Stimulated activated CD8-positive, alpha-beta memory T cell treated with anti-CD3 and anti-CD28 coated beads, Interleukin-7, amount 100 ng/mL, for 24 hours (primary cell): ENCODE results near the gene ASIC4.

Experiments
- DNase-seq: peaks from one replicate; pipeline ENCODE4 v3.0.0-alpha.2; 2020; ENCODE audit warnings: low read depth

The ASIC4 gene

DNA sequence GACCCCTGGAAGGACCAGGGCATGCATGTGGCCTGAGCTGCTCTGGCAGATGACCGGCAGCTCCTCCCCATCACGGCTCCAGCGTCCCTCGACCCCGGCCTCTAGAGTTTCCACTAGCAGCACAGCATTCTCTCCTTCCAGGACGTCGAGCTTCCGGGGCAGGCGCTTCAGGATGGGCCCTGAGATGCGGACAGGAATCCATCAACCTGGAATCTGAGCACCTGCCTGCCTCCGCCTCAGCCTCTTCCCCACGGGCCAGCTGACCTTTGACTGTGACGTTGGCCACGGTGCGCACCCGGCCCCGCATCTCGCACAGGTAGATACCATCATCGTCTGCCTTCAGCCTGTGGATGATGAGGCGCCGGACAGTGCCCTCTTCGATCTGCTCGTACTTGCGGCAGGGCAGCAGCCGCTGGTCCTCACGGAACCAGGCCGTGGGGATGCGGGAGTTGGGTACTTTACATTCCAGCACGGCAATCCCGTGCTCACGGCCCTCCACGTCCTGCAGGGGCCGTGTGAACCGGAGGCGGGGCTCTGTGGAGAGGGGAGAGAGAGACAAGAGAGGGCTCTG lies 53.6 kb downstream of the ASIC4 start:
- no peak for DNase-seq

DNA sequence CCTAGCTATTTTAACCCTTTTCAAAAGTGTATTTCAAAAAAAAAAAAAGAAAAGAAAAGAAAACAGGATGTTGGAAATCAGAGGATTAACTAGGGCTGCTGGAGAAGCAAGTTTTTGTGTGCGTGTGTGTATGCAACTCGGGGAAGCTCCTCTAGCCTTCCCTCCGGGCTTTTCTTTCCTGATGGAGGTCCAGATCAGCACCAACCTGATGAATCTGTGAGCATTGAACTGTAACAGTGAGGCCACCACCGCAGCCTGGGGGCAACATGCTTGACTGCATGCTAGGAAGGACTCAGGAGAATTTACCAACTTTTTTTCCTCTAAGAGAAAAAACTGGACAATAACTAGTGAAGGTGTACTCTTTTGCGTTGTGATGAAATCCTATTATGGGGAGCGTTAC lies 54.8 kb downstream of the ASIC4 start:
- no peak for DNase-seq

DNA sequence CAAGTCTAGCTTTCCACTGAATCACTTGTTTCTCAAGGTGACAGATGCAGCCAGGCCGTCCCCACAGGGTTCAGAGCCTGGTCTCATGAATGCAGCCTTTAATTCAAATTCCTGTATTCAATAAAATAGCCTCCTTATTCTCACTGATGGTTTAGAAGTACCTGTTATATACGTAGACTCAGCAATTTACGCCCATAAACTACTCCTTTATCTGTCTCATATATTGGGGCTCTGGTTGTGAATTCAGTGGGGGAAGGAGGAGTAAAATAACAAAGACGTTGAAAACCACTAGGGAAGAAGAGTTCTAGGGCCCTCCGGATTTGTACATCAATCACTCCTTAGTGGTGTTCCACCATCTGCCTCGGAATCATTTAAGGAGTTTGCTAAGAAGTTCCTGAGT lies 55.4 kb downstream of the ASIC4 start:
- no peak for DNase-seq

DNA sequence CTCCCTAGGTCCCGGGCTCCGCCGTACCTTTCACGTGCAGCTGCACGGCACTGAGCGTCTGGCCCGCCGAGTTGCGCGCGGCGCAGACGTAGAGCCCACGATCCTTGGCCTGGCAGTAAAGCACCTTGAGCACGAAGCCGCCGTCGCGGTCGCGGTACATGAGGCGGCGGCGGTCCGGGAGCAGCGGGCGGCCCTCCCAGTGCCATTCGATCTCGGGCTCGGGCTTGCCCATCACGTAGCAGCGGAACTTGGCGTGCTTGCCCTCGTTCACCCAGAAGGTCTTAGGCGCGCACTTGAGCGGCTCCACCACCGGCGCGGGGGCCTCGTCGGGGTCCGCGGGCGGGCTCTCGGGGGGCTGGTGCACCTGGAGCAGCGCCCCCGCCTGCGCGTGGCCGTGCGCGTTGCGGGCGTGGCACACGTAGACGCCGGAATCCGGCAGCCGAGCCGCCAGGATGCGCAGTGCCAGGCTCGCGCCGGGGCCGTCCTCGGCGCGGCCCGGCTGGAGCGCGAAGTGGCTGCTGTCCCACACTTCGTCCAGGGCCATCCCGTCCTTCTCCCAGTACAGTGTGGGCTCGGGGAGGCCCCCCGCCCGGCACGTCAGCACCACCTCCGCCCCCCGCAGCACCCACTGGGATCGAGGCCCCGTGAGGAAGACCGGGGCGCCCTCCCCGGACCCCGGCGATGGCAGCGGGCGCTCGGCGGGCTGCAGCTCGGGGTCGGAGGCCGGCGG lies 56.1 kb downstream of the ASIC4 start:
- no peak for DNase-seq

DNA sequence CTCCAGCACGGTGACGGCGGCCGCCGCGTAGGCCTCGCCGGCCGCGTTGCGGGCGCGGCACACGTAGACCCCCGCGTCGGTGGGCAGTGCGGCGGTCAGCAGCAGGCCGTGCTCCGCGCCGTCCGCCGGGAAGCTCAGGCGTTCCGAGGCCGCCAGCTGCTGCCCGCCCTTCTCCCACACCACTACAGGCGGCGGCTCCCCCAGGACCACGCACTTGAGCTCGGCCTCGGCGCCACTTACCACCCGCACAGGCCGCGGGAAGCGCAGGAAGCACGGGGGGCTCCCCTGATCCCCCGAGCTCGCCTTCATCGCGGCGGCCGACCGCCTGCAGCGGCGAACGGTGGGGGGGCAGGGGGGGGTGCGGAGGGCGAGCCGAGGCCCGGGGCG lies 56.6 kb downstream of the ASIC4 start:
- DNase-seq = no peak

DNA sequence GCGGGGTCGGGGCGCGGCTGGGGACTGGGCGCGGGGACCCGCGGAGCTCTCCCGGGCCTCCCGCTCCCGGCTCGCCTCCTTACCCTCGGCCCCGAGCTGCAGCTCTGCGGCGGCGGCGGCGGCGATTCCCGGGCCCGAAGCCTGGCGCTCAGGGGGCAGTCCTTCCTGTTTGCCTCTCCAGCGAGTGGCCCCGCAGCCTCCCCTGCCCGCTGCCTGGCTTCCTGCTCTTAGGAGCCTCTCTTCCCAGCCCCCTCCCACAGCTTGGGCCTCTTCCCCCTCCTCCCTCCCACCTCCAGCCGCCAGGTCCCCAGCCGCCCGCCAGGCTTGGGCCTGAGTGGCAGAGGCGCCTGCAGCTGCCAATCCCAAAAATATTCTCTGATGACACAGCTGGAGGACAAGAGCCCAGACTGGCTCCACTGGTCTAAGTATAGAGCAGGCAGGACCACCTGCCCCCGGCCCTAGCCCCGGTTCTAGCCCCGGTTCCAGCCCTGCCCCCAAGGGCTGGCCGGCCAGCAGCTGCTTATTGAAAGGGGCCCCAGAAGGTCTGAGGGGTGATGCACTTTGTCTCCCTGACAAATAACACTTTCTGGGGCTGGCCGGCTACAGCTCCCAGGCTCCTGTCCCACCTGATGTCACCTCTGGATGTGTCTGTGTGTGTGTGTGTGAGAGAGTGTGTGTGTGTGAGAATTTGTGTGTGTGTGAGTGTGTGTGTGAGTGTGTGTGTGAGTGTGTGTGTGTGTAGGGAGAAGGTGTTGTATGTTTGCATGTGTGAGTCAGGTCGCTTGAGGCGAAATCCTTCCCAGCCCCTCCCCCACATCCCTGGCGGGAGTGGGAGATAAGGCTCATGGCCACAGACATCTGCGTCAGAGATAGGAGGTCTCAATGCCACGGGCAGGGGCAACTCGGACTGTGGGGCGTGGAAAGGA lies 57.3 kb downstream of the ASIC4 start, which contains the start of gene OBSL1:
Gene OBSL1, minus strand, starts transcription at position 229 of the 926 bp plus-strand sequence. CDS start 307 bp downstream, outside the sequence.
- no peak for DNase-seq

DNA sequence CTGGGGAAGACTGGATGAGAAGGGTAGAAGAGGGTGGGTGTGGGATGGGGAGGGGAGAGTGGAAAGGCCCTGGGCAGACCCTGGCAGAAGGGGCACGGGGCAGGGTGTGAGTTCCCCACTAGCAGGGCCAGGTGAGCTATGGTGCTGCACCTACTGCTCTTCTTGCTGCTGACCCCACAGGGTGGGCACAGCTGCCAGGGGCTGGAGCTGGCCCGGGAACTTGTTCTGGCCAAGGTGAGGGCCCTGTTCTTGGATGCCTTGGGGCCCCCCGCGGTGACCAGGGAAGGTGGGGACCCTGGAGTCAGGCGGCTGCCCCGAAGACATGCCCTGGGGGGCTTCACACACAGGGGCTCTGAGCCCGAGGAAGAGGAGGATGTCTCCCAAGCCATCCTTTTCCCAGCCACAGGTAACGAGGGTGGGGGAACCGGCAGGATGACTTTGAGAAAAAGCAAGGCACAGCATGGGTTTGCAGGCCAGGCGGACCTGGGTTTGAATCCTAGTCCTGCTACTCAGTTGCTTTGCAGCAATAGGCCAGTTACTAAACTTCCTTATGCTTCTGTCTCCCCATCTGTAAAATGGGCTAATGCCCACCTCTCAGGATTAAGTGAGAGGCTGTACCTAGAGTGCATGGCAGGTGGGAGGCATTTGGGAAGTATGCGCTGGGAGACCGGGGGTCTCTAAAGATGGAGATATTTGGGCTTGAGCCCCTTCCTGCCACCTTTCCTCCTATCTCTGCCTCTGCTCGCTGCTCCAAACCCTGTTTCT lies 58.1 kb downstream of the ASIC4 start, which contains the start of gene INHA:
Gene INHA, plus strand, starts transcription at position 74 of the 765 bp plus-strand sequence. Its CDS starts 65 bp downstream, at position 139.
- no peak for DNase-seq

DNA sequence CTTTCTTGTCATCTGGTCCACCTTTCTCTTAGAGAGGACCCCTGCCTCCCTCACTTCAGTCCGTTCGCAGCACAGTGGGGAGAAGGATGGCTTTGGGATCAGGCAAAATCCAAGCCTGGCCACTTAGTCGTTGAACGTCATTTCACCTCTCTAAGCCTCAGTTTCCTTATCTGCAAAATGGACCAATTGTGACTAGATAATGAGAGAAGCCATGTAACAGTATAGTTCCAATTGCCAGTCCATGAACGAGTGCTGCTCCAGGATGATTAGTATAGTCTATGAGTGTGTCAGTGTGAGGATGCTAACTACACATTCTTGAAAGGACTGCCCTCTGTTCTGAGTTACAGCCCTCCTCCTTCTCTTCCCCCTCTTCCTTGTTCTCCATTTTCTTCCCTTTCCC lies 58.9 kb downstream of the ASIC4 start:
- DNase-seq = no peak

DNA sequence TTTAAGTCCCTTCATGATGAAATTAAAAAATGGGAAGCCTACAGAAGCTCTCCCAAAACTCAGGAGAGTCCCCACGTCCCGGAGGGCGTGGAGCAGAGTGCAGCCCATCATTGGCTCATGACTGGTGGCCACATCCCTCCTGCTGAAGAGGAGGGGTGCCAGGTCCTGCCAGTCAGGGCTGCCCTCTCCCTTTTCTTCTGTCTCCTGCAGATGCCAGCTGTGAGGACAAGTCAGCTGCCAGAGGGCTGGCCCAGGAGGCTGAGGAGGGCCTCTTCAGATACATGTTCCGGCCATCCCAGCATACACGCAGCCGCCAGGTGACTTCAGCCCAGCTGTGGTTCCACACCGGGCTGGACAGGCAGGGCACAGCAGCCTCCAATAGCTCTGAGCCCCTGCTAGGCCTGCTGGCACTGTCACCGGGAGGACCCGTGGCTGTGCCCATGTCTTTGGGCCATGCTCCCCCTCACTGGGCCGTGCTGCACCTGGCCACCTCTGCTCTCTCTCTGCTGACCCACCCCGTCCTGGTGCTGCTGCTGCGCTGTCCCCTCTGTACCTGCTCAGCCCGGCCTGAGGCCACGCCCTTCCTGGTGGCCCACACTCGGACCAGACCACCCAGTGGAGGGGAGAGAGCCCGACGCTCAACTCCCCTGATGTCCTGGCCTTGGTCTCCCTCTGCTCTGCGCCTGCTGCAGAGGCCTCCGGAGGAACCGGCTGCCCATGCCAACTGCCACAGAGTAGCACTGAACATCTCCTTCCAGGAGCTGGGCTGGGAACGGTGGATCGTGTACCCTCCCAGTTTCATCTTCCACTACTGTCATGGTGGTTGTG lies 60.4 kb downstream of the ASIC4 start:
- no peak for DNase-seq

DNA sequence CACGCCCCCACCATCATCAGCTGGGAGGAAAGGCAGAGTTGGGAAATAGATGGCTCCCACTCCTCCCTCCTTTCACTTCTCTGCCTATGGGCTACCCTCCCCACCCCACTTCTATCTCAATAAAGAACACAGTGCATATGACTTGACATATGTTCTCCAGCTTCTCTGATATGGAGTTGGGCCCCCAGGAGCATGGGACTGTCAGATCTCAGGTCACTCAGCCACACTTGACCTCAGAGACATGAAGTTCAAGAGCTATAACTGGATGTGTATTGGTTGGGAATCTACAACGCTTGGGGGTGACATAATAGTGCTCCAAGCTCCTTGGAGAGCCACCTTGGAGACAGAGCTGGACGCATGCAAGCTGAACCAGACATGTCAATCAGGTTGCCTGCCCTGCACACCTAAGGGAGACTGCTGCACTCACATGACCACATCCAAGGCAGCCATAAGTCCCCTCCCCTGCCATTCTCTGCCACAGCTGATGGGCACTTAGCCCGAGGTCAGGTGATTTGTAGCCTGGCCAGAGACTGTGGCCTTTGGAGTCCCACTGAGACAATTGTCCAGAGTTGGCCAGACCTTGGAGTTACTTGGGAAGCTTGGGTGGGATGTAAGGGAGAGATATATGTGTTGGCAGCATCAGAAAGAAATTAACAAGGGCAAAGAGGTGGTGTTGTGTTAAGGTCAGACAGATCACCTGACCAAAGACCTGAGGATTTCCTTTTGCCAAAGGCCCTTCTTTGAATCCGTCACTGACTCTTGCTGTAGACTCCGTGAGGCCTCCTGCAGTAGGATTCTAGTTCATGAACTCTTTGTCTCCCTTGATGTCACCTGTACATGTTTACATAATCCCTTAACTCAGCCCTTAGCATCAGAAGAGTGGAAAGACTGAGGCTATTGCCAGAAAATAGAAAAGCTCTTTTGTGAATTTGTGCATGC lies 61.6 kb downstream of the ASIC4 start:
- DNase-seq = no peak

DNA sequence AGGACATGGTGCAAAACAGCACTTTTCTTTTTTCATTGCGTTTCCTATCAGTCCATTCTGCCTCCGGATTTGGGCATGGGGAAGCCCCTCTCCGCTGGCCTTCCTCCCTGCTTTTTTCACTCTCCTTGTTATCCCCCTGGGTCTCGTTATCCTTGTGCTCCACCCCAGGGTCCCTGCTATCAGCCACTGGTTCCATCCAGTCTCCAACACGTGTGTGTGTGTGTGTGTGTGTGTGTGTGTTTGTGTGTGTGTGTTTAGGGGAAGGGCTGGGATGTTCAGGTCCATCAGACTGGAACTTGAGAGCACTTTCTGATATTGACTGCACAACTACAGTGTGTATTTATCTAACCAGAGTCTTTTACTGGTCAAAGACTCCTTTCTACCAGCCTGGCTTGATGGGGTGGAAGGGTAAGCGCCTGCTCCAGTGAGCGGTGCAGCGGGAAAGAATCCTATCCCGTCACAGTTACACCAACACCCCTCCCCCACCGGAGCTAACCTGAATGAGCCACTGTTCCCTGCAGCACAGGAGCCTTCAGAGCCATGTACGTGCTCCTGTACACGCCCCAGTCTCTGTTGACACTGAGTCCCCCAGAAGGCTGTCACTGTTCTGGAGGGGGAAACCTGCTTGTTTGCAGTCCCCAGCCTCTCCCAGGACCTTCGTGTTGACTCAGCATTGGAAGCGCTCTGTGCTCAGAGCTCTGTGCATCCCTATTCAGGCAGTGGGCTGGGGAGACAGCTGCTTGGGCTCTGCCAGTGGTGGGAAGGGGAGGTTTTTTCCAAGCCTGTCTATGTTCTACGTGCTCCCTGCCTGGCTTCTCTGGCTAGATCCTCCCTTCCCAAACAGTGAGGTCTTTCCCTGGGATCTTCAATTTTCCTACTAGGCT lies 62.5 kb downstream of the ASIC4 start:
- DNase-seq = no peak

DNA sequence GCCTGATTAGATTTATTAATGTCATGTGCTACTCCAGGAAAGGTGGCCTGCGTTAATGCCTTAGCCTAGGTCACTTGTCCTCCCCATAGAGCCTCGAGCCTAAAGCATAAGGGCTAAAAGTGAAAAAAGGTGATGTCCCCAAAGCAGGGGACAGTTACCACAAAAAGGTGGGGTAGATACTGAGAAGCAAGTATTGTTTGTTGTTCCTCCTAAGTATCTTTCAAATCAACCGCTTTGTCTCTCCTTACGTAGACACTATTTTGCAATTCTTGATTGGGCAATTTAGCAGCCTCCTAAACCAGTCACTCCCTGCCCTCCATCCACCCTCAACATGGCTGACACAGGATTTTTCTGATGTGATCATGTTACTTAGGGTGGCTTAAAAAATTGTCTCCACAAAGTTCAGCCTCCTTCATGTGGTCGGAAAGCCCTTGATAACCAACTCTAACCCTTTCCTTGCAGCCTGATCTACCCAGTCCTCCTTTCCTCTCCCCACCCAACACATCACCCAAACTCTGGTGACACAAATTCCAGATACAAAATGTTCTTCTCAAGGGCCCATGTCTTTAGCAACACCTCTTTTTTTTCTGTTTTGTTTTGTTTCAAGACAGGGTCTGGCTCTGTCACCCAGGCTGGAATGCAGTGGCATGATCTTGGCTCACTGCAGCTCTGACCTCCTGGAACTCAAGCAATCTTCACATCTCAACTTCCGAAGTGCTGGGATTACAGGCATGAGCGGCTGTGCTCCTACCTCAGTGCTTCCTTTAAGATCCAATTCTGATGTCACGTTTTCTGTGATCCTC lies 64.7 kb downstream of the ASIC4 start:
- DNase-seq = no peak

DNA sequence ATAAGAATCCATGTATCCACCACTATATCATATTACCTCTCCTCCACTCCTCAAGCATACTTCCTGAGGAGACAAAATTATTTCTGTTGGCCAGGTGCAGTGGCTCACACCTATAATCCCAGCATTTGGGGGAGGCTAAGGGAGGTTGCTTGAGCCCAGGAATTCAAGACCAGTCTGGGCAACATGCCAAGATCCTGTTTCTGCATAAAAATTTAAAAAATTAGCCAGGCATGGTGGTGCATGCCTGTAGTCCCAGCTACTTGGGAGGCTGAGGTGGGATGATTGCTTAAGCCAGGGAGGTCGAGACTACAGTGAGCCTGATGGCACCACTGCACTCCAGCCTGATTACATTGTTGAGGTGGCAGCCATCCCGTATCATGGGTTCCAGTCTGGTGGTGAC lies 67.1 kb downstream of the ASIC4 start:
- no peak for DNase-seq
